Mucosa of descending colon (tissue), 3 donors: Measurements from ENCODE around the gene CRTAC1. TPM values are rescaled to one million over a fixed set of nuclear protein-coding genes. Genes with fewer than 3 reads are reported as not detected.

ENCODE experiments used
- ATAC-seq: fragments of 200-7000 bp; cut with Tn5 transposase; one replicate; pipeline ENCODE4 v1.9.1; 2020; ENCODE audit warnings: mild to moderate bottlenecking, moderate library complexity
- DNase-seq, 3 donors: peaks; one replicate each; pipeline ENCODE4 v3.0.0-alpha.2; 2020
- H3K36me3 ChIP-seq: fragments of 200-600 bp; one replicate; pipeline ENCODE4 v1.8.0; 2021; ENCODE audit warnings: low read depth, mild to moderate bottlenecking
- H3K4me1 ChIP-seq: fragments of 200-600 bp; one replicate; pipeline ENCODE4 v1.8.0; 2021; ENCODE audit warnings: low read depth, mild to moderate bottlenecking
- H3K4me3 ChIP-seq: fragments of 200-600 bp; one replicate; pipeline ENCODE4 v1.8.0; 2021; ENCODE audit warnings: mild to moderate bottlenecking
- H3K9me3 ChIP-seq: fragments of 200-600 bp; one replicate; pipeline ENCODE4 v1.8.0; 2021; ENCODE audit warnings: mild to moderate bottlenecking
- intact Hi-C, 2 donors: fragments of 100-400 bp; cut with DNase I in 1 of 2; cut with micrococcal nuclease in 1 of 2; formaldehyde crosslinking; loops; one replicate each; pipeline versions ENCODE4 v1.11.0 to v1.11.1; 2022; cut with DNase I, micrococcal nuclease
- total RNA-seq, 3 donors: library from RNA; stranded (reverse); fragmentation: NEBNext Ultra II Directional in 2 of 3; extraction: Animal tissue kit (Norgen Biotek cat#: 25700) in 2 of 3; gene quantifications; one replicate each; pipeline versions ENCODE4 v1.2.1 to v1.2.4, GENCODE V29; 2021 to 2023
- TF ChIP-seq, protein P1 (sequence below): fragments of 200-600 bp; IDR thresholded peaks from one replicate; pipeline ENCODE4 v1.8.0; 2022; ENCODE audit warnings: antibody characterized with exemption, mild to moderate bottlenecking
- donor health status: DM: no; HTN: no; CAD: no; lungs with moderate emphysema.
- donor health status: DM: no; HTN: no; CAD: no.
- donor health status: DM: no; HTN: yes; CAD: no.

The CRTAC1 gene
- total RNA-seq, 3 donors from 2014 or later = 0.17 to 8.8 (median 1.0) TPM

- TF ChIP-seq, protein P1, sequence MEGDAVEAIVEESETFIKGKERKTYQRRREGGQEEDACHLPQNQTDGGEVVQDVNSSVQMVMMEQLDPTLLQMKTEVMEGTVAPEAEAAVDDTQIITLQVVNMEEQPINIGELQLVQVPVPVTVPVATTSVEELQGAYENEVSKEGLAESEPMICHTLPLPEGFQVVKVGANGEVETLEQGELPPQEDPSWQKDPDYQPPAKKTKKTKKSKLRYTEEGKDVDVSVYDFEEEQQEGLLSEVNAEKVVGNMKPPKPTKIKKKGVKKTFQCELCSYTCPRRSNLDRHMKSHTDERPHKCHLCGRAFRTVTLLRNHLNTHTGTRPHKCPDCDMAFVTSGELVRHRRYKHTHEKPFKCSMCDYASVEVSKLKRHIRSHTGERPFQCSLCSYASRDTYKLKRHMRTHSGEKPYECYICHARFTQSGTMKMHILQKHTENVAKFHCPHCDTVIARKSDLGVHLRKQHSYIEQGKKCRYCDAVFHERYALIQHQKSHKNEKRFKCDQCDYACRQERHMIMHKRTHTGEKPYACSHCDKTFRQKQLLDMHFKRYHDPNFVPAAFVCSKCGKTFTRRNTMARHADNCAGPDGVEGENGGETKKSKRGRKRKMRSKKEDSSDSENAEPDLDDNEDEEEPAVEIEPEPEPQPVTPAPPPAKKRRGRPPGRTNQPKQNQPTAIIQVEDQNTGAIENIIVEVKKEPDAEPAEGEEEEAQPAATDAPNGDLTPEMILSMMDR = no peak
- intact Hi-C loops = no loop called here
- DNase-seq (no peak), ATAC-seq (no peak)
- Histone ChIP-seq H3K9me3 (no peaks in the 10 kb centered on the region), H3K36me3 (no peaks in the 10 kb centered on the region), H3K4me1 (no peaks in the 10 kb centered on the region), H3K4me3 (no peak overlapping the region)
These were observed 126.4 kb downstream of the CRTAC1 start for GRCh38 chr10:97904018-97904381.

DNA sequence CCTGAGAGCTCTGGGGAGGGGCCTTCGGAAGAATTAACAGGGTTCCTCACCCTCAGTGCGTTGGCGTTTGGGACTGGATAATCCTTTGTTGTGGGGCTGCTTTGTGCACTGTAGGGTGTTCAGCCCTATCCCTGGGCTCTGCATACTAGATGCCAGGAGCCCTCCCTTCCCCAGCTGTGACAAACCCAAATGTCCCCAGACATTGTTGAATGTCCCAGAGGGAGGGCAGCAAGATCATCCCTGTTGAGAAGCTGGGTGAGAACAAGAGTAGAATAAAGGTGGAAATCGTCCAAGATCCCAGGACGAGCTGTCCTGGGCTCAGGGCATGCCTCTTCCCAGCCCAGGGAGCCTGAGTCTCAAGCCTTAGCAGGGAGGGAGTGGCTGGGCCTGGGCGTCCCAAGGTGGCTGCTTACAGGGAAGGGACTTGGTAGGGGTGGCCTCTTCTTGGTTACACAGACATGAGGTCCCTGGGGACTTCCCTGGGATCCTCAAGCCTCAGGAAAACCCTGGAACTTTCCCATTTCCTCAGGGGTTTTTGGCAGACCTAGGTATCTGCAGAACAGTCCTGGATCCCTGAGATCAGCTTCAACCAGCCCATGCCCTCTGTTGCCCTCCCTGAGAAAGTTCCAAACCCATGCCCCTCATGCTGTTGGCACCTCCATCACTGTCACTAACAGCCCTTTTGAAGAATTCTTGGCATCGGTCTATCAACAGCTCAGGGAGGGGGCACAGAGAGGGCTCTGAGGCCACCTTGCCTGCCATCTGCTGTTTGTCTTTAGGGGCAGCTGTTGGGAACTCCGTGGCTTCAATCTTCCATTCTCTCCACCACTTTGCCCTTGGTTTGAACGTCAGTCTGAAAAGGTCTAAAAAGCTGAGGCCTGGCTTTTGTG is 127.0 kb downstream of the CRTAC1 start:
- Histone ChIP-seq H3K36me3 (no peaks in the 10 kb centered on the region), H3K4me3 (no peak overlapping the region), H3K4me1 (no peaks in the 10 kb centered on the region), H3K9me3 (no peaks in the 10 kb centered on the region)
- TF ChIP-seq, protein P1 = no peak
- ATAC-seq = no peak
- intact Hi-C loops = no loop called here
- DNase-seq = no peak

GRCh38 chr10:97901381-97901780 is 129.0 kb downstream of the CRTAC1 start:
- intact Hi-C loops = no loop called here
- no peaks in the 10 kb centered on the region for H3K36me3 ChIP-seq
- TF ChIP-seq, protein P1 = no peak
- ATAC-seq (no peak), DNase-seq (no peak)
- no peaks in the 10 kb centered on the region for H3K4me1 ChIP-seq
- H3K9me3 ChIP-seq = no peaks in the 10 kb centered on the region
- no peak overlapping the region for H3K4me3 ChIP-seq

DNA sequence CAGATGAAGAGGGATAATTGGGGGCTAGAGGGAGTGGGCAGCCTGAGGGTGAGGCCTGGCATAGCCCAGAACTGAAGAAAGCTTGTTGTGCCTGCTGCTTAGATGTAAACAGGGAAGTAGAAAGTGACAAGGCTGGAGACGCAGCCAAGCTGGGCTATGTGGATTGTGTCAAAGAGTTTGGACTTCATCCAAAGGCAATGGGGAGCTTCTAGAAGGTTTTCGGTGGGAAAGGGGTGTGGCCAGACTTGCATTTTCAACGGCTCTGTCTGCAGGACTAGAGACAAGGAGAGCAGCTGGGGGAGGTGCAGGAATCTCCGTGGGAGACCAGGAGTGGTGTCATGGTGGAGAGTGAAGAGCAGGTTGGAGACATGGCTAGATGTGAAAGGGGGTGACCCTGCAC is 132.0 kb downstream of the CRTAC1 start:
- intact Hi-C loops = no loop called here
- TF ChIP-seq, protein P1 = no peak
- no peak overlapping the region for H3K4me3 ChIP-seq
- H3K36me3 ChIP-seq = no peaks in the 10 kb centered on the region
- DNase-seq (peak in 1 of 3 donors; percentile 21), ATAC-seq (peak; percentile 55)
- no peaks in the 10 kb centered on the region for H3K9me3 ChIP-seq
- no peaks in the 10 kb centered on the region for H3K4me1 ChIP-seq

- DNase-seq = no peak
- no peaks in the 10 kb centered on the region for H3K36me3 ChIP-seq
- H3K4me1 ChIP-seq = no peaks in the 10 kb centered on the region
- no peak for ATAC-seq
- H3K9me3 ChIP-seq = no peaks in the 10 kb centered on the region
- no peak overlapping the region for H3K4me3 ChIP-seq
- intact Hi-C loops = no loop called here
- TF ChIP-seq, protein P1 = no peak
These were observed 133.6 kb downstream of the CRTAC1 start for GRCh38 chr10:97896756-97897358.
